ENCODE data around the gene DEDD2.

Gene DEDD2

DNA sequence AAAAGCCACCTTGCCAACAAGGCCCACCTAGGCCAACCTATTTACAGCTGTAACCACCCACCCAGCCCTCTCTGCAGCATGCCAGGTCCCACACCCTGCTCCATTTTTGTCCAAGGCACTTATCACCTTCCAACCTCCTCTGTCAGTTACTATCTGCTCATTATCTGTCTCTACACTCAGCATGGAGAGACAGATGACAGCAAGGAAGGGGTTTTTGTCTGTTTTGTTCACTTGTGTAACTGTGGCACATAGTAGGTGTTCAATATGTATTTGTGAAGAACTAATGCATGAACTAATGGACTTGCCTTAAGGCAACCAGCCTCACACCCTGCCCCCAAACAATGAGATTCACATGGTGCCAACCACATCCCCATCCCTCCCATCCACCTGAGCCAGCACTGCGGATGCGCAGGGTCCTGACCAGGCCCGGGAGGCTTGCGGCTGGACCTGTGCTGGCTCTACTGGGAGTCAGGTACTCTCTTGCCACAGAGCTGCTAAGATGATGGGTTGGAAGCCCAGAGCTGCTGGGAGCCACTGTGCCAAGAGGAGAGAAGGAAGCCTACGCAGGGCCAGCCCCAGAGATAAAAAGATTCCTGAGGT is 17.3 kb downstream of the DEDD2 start:
- TF ChIP-seq, protein P1, sequence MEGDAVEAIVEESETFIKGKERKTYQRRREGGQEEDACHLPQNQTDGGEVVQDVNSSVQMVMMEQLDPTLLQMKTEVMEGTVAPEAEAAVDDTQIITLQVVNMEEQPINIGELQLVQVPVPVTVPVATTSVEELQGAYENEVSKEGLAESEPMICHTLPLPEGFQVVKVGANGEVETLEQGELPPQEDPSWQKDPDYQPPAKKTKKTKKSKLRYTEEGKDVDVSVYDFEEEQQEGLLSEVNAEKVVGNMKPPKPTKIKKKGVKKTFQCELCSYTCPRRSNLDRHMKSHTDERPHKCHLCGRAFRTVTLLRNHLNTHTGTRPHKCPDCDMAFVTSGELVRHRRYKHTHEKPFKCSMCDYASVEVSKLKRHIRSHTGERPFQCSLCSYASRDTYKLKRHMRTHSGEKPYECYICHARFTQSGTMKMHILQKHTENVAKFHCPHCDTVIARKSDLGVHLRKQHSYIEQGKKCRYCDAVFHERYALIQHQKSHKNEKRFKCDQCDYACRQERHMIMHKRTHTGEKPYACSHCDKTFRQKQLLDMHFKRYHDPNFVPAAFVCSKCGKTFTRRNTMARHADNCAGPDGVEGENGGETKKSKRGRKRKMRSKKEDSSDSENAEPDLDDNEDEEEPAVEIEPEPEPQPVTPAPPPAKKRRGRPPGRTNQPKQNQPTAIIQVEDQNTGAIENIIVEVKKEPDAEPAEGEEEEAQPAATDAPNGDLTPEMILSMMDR (IDR thresholded peaks at IDR 0.05; ENCODE audit: insufficient read depth, low read depth, low read length, missing control alignments) = no peak
- H3K4me3 ChIP-seq (ENCODE audit: low read length) = no peak overlapping the region
- DNase-seq (ENCODE audit: low read depth) = no peak

DNA sequence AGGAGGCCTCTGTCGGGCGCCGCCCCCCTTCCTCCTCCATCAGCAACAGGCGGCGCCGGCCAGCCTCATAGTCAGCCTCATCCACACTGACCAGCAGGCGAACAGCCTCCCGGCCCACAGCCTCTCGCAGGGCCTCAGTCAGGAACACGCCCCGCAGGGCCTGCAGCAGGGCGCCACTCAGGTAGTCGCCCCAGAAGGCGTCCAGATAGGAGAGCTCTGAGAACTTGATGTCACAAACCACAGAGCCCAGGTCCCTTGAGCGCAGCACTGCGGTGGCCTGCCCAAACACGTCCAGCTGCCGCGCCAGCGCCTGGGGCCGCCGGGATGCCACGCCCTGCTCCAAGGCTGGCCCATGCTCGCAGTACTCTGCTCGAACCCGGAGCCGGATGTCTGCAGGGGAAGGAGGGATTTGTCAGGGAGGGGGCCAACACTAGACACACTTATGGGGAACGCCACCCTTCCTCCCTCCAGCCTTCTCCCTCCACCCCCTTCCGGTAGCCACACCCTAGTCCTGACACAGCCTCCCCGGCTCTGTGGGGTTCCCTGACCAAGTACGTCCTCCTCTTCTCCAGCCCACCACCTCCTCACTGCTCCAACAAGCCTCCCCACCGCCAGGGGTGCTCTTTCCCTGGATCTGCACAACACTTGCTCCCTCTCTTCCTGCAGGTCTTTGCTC is 17.9 kb downstream of the DEDD2 start:
- peak; percentile 84 for DNase-seq (ENCODE audit: low read depth)
- H3K4me3 ChIP-seq (ENCODE audit: low read length) = no peak overlapping the region
- TF ChIP-seq, protein P1 (IDR thresholded peaks at IDR 0.05; ENCODE audit: insufficient read depth, low read depth, low read length, missing control alignments) = peak; percentile 45

GRCh38 chr19:42198676-42199439 is 18.6 kb downstream of the DEDD2 start:
- DNase-seq (ENCODE audit: low read depth) = no peak
- H3K4me3 ChIP-seq (ENCODE audit: low read length) = no peak overlapping the region
- TF ChIP-seq, protein P1 (IDR thresholded peaks at IDR 0.05; ENCODE audit: insufficient read depth, low read depth, low read length, missing control alignments) = no peak

DNA sequence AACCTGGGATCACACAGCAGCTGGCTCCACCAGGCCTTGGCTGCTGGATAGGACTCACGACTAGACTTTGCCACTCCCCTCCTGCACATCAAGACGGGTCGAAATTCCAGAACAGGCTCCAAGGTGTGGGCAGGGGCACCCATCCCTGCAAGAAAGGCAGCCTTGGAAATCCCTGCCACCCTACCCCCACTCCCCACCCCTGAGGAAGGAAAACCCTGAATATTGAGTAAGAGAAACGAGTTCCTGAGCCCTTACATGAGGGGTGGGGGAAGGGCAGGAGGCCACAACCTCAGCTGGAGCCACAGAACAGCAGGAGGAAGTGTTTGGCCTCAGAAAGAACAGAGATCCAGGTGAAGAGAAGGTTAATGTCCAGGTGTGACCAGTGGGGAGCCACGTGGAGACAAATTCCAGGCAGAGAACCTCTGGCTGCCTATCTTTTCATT is 20.1 kb downstream of the DEDD2 start:
- TF ChIP-seq, protein P1 (IDR thresholded peaks at IDR 0.05; ENCODE audit: insufficient read depth, low read depth, low read length, missing control alignments) = no peak
- peak; percentile 41 for DNase-seq (ENCODE audit: low read depth)
- no peak overlapping the region for H3K4me3 ChIP-seq (ENCODE audit: low read length)

DNA sequence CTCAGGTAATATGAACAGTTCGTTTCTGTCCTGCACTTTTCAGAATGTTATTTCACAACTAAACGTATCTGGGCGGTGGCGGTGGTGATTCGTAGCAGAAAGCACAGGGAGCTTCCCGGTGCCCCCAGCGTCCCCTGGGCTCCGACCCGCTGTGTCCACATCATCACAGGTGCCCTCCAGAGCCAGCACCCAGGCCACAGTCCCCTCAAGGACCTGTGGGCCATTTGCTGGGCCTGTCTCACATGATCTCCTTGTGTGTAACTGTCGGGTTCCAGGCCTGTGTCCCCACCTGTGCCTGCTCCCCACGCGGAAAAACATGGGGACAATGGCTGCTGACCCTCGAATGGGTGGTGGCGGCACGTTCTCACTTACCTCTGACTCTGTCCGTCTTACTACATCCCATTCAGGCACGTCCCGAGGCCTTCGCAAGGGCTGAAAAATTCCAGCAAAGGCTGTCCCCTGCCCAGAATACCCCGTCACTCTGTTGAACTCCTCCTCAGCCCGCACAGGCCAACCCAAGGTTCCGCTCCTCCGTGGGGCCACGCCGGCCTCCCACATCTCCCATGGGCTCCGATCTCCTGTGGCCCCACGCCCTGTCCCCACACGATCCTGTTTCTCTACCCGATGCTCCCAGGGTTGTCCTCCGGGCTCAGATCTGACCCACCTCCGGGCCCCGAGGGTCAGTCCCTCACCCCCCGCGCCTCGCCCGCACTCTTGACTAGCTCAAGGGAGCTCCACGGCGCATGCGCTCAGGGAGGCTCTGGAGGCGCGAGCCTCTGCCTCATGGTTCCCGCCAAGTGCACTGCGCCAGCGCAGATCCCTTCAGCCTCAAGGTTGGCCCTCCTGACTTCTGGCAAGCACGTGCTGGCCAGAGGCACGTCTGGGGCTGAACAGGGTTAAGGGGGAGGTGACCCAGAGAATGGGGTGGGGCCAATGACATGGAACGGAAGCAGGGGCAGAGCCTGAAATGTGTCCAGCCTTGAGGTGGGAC is 21.2 kb downstream of the DEDD2 start:
- TF ChIP-seq, protein P1 (IDR thresholded peaks at IDR 0.05; ENCODE audit: insufficient read depth, low read depth, low read length, missing control alignments) = no peak
- no peak overlapping the region for H3K4me3 ChIP-seq (ENCODE audit: low read length)
- no peak for DNase-seq (ENCODE audit: low read depth)

DNA sequence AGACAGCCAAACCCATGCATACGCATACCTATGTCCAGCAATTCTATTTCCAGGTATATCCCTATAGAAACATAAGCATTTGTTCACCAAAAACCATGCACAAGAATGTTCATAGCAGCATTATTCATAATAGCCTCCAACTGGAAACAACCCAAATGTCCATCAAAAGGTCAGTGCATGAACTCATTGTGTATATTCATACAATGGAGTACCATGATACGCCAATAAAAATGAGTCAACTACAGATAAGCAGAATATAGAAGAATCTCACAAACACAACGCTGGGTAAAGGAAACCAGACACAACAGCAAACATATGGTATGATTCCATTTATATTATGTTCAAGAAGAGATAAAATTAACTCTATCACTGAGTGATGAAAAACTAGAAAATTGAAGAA is 23.8 kb downstream of the DEDD2 start:
- no peak for DNase-seq (ENCODE audit: low read depth)
- TF ChIP-seq, protein P1 (IDR thresholded peaks at IDR 0.05; ENCODE audit: insufficient read depth, low read depth, low read length, missing control alignments) = no peak
- H3K4me3 ChIP-seq (ENCODE audit: low read length) = no peak overlapping the region
